Activated CD8-positive, alpha-beta T cell treated with anti-CD3 and anti-CD28 coated beads for 36 hours (primary cell): ENCODE data around the gene CRYBA4. TPM values are rescaled to one million over a fixed set of nuclear protein-coding genes. Genes with fewer than 3 reads are reported as not detected.

Source experiments
- ATAC-seq: fragments of 200-7000 bp; cut with Tn5 transposase; one replicate; pipeline ENCODE4 v1.10.0; 2021; ENCODE audit warnings: mild to moderate bottlenecking, moderate library complexity
- CTCF ChIA-PET: fragments of 350-600 bp; sonication (Branson Sonifier 250); formaldehyde crosslinking; loops from one replicate; lab custom pipeline; 2021; ENCODE audit warnings: antibody characterized with exemption; lab: Charles Lee
- POLR2A ChIA-PET: fragments of 350-600 bp; sonication (Branson Sonifier 250); formaldehyde crosslinking; loops from one replicate; lab custom pipeline; 2021; ENCODE audit warnings: antibody characterized with exemption; lab: Charles Lee
- DNase-seq: peaks from one replicate; pipeline ENCODE4 v3.0.0-alpha.2; 2020
- H3K27ac Mint-ChIP-seq: one replicate; pipeline ENCODE4 v1.8.0; 2021; ENCODE audit warnings: mild to moderate bottlenecking, mixed read lengths
- H3K27me3 Mint-ChIP-seq: one replicate; pipeline ENCODE4 v1.8.0; 2021; ENCODE audit warnings: mixed read lengths
- H3K36me3 Mint-ChIP-seq: one replicate; pipeline ENCODE4 v1.8.0; 2021; ENCODE audit warnings: low read depth, mixed read lengths
- H3K4me1 Mint-ChIP-seq: one replicate; pipeline ENCODE4 v1.8.0; 2021; ENCODE audit warnings: low read depth, mixed read lengths
- H3K4me3 Mint-ChIP-seq: one replicate; pipeline ENCODE4 v1.8.0; 2021; ENCODE audit warnings: mild to moderate bottlenecking, moderate library complexity, mixed read lengths
- H3K9me3 Mint-ChIP-seq: one replicate; pipeline ENCODE4 v1.8.0; 2021; ENCODE audit warnings: mixed read lengths
- intact Hi-C: fragments of 100-400 bp; cut with micrococcal nuclease; formaldehyde crosslinking; loops from one replicate; pipeline ENCODE4 v1.10.0; 2022
- total RNA-seq, 2 experiments: library from RNA; stranded (reverse); gene quantifications; one replicate each; pipeline ENCODE4 v1.2.3, GENCODE V29; 2021
- TF ChIP-seq, protein P1 (sequence below): fragments of 200-600 bp; IDR thresholded peaks from one replicate; pipeline ENCODE4 v1.8.0; 2022; ENCODE audit warnings: antibody characterized with exemption, mild to moderate bottlenecking

CRYBA4 gene
- total RNA-seq, 2 experiments from 2014 or later: not detected

DNA sequence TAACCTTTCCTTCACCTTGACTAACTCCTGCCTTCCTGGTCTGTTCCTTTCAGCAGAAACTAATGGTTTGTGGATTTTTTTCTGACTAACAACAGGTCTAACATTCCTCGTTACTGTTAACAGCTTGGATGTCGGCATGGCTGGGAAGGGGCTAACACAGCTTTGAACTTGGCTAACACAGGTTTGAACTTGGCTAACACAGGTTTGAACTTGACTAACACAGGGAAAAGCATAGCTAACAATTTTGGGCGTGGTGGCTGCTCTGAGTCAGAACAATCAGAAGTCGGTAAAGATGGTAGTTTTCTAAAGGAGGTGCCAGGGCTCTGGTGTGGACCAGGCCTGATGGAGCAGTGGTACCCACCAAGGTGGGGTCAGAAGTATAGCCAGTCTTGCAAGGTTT, 51.7 kb downstream of the CRYBA4 start:
- DNase-seq: peak; percentile 67
- Mint-ChIP-seq H3K4me3 (peak overlapping the region; percentile 94), H3K27ac (peak overlapping the region; percentile 95), H3K4me1 (peaks cover 70% of the 10 kb centered on the region), H3K36me3 (peaks cover 30% of the 10 kb centered on the region), H3K27me3 (no peaks in the 10 kb centered on the region), H3K9me3 (no peaks in the 10 kb centered on the region)
- CTCF ChIA-PET: interaction anchor here (1.0 to 2.6 kb wide), 11 partner anchors 8 to 312 kb away, joined by 3 to 13 read pairs (median 5); partner anchors contain the start of genes HPS4 and SRRD
- TF ChIP-seq, protein P1, sequence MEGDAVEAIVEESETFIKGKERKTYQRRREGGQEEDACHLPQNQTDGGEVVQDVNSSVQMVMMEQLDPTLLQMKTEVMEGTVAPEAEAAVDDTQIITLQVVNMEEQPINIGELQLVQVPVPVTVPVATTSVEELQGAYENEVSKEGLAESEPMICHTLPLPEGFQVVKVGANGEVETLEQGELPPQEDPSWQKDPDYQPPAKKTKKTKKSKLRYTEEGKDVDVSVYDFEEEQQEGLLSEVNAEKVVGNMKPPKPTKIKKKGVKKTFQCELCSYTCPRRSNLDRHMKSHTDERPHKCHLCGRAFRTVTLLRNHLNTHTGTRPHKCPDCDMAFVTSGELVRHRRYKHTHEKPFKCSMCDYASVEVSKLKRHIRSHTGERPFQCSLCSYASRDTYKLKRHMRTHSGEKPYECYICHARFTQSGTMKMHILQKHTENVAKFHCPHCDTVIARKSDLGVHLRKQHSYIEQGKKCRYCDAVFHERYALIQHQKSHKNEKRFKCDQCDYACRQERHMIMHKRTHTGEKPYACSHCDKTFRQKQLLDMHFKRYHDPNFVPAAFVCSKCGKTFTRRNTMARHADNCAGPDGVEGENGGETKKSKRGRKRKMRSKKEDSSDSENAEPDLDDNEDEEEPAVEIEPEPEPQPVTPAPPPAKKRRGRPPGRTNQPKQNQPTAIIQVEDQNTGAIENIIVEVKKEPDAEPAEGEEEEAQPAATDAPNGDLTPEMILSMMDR: no peak
- POLR2A ChIA-PET: interaction anchor here (0.9 to 4.2 kb wide), 12 partner anchors 8 to 194 kb away, joined by 3 to 33 read pairs (median 4); partner anchors contain the start of genes HPS4, MIAT, SRRD and TFIP11
- intact Hi-C loops: no loop called here
- no peak for ATAC-seq

DNA sequence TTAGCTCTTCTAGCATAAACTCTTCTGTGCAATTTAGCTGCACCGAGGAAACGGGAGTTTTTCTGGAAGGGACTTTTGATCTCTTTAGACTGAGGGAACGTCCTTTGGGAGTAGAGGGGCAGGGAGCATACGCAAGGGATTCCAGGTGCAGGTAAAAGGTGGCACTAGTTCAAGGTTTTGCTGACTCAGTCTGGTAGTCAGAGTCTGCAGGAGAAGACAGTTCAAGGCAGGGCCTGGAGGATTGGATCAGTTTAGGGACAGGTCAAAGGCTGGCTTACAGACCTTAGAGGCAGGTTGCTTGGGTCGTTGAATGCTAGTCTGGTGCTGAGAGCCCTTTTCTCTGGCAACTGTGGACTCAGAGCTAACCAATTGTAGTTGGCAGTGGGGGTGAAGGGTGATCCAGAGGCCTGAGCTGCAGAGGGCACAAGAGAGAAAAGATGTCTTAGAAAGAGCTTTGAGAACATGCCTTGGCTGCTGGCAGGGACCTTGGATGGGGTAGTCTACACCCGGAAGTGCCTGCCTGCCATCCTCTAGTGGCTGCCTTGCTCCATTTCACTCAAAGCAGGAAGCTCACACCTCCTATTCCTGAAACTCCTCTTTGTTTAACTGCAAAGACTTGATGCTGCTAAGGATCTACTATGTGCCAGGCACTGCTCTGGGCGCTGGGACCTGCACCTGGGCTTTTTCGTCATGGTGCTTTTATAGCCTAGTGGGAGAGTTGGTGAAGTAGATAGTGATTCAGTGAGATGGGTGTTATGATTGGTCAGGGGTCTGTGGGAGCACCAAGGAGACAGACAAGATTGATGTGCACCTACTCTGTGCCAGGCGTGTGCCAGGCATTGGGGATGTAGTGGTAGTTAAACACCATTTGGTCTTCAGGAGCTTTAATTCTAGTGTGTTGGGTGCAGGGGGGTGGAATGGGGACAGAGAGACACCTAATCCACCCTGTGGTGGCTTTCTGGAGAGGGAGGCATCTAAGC, 52.7 kb downstream of the CRYBA4 start:
- ChIA-PET POLR2A (interaction anchor here (0.6 to 1.6 kb wide), 7 partner anchors 10 to 191 kb away, joined by 3 to 6 read pairs (median 3); partner anchors contain the start of genes HPS4 and SRRD), CTCF (interaction anchor here (0.6 to 2.6 kb wide), 11 partner anchors 8 to 1245 kb away, joined by 3 to 13 read pairs (median 3); partner anchors contain the start of genes HPS4 and SRRD)
- DNase-seq (peak; percentile 48), ATAC-seq (no peak)
- H3K27ac Mint-ChIP-seq: peak overlapping the region; percentile 95
- peaks cover 30% of the 10 kb centered on the region for H3K36me3 Mint-ChIP-seq
- no peaks in the 10 kb centered on the region for H3K9me3 Mint-ChIP-seq
- peaks cover 71% of the 10 kb centered on the region for H3K4me1 Mint-ChIP-seq
- no peaks in the 10 kb centered on the region for H3K27me3 Mint-ChIP-seq
- TF ChIP-seq, protein P1: no peak
- peak overlapping the region; percentile 94 for H3K4me3 Mint-ChIP-seq
- intact Hi-C loops: no loop called here

DNA sequence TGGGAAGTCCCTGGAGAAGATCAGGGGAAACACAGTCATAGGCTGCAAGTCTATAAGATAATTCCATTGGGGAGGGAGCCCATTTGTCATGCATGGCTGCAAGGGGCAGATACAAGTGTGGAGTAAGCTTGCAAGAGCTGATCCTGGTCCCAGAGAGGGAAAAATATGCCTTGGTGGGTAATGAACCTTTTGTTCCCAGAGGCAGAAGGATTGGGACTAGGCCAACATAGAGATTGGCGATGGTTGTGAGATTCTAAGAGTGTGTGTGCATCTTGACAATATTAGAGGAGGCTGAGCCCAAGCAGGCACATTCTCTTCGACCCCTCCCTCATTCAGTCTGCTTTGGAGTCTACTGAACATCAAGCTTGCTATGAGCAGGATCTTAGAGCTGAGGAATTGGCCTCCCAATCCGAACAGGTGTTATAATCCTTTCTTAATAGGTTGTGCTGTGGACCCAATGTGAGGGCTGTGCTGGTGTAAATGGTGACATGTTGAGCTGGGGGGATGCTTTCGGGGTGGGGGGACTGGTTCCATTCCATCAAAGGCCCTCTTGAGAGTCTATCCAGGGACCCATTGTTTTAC, 54.0 kb downstream of the CRYBA4 start:
- peak overlapping the region; percentile 94 for H3K4me3 Mint-ChIP-seq
- DNase-seq (no peak), ATAC-seq (no peak)
- H3K9me3 Mint-ChIP-seq: no peaks in the 10 kb centered on the region
- TF ChIP-seq, protein P1: no peak
- ChIA-PET CTCF (no interaction called here), POLR2A (interaction anchor here (0.6 kb wide), 1 partner anchor 606 kb away, joined by 3 read pairs; no protein-coding TSS in a partner anchor)
- intact Hi-C loops: no loop called here
- peak overlapping the region; percentile 95 for H3K27ac Mint-ChIP-seq
- peaks cover 29% of the 10 kb centered on the region for H3K36me3 Mint-ChIP-seq
- peaks cover 65% of the 10 kb centered on the region for H3K4me1 Mint-ChIP-seq
- no peaks in the 10 kb centered on the region for H3K27me3 Mint-ChIP-seq

DNA sequence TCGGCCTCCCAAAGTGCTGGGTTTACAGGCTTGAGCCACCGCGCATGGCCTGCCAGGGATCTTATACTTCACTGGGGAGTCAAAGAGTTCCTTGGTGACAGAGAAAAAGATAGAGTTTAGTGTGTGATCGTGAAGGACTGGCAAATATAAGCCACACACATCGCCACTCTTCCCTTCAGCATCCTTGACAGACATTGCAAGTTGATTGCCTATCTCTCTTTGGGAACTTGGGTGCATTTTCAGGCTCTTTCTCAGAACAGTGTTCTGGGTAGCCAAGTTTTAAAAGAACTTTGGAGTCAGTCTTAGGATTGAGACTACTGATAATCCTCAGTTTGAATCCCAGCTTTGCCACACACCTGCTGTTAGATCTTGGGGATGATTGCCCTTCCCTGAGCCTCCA, 55.5 kb downstream of the CRYBA4 start:
- peaks cover 51% of the 10 kb centered on the region for H3K4me1 Mint-ChIP-seq
- peak overlapping the region; percentile 35 for H3K27ac Mint-ChIP-seq
- peaks cover 34% of the 10 kb centered on the region for H3K36me3 Mint-ChIP-seq
- no peak for DNase-seq
- H3K27me3 Mint-ChIP-seq: no peaks in the 10 kb centered on the region
- CTCF ChIA-PET: interaction anchor here (2.8 kb wide), 1 partner anchor 14 kb away, joined by 13 read pairs; no protein-coding TSS in a partner anchor
- H3K4me3 Mint-ChIP-seq: no peak overlapping the region
- no peaks in the 10 kb centered on the region for H3K9me3 Mint-ChIP-seq
- POLR2A ChIA-PET: no interaction called here
- intact Hi-C loops: no loop called here
- TF ChIP-seq, protein P1: no peak
- no peak for ATAC-seq
